ENCODE measurements around the gene TEX19. TPM values are rescaled to one million over a fixed set of nuclear protein-coding genes. Genes with fewer than 3 reads are reported as not detected.

TEX19 gene
- polyA plus RNA-seq, 2 of the 4 experiments (the other 2 are of a cell fraction): 0.43 to 0.50 TPM

- H3K27ac ChIP-seq: peak overlapping the region in 1 of 2 experiments; percentile 93; a peak in 4 of 6 replicates
- H3K4me3 ChIP-seq: peak overlapping the region; percentile 66; the same call in 1 of the 3 replicates
- CTCF ChIA-PET: interaction anchor here (1.4 to 15.6 kb wide), 7 partner anchors 9 to 126 kb away, joined by 4 to 343 read pairs (median 52); no protein-coding TSS in a partner anchor
- FAIRE-seq (no peak), DNase-seq (ENCODE audit: low read depth in 1 of 2, low spot score in 1 of 2) (no peak), ATAC-seq (no peak)
- peaks cover 52% of the 10 kb centered on the region for H3K4me1 ChIP-seq
- TF ChIP-seq TP53 (CRISPR knock-in tag; IDR thresholded peaks at IDR 0.05) (no peak), CBX8 (IDR thresholded peaks at IDR 0.05) (no peak), HOXA7 (CRISPR knock-in tag; IDR thresholded peaks at IDR 0.05) (no peak), ELK1 (IDR thresholded peaks at IDR 0.05; ENCODE audit: low read depth, low read length) (no peak), NR3C1 (IDR thresholded peaks at IDR 0.05) (no peak), HEYL (CRISPR knock-in tag; IDR thresholded peaks at IDR 0.05) (no peak), CHD4 (IDR thresholded peaks at IDR 0.05; ENCODE audit: borderline replicate concordance) (no peak)
- H3K9me3 ChIP-seq: no peaks in the 10 kb centered on the region
- peak overlapping the region; percentile 98 for H3K4me2 ChIP-seq
- POLR2A ChIA-PET: no interaction called here
- WGBS (ENCODE audit: missing lambda C conversion rate): 90% methylated on average over 25 of the region's 25 CpGs
These were observed 27.6 kb upstream of the TEX19 start for GRCh38 chr17:82331345-82331939.

DNA sequence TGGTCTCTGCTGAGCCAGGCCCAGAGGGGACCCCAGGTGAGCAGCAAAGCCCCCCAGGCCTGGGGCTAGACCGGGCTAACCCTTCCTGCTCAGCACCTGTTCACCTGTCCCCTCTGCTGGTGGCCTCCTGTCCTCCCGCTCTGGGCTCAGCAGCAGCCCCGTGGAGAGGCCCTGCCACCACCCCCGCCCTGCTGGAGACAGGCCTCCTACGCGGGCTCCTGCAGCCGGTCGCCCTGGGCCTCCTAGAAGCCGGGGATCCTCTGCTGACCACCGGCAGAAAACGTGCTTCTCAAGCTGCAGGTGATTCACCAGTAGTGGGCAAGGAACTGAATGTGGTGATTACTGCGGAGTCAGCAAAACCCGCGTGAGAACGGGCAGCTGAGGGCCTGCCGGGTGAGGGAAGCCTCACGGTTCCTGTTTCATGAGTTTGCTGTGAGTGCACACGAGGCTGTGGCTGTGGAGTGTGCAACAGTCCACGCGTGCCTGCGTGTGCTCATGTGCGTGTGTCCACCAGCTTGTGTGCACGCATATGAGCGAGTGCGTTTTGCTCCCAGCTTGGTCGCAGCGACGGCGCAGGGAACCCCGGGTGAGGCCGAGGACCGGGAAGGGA is 26.3 kb upstream of the TEX19 start:
- CTCF ChIA-PET: interaction anchor here (1.3 to 15.6 kb wide), 6 partner anchors 11 to 93 kb away, joined by 3 to 343 read pairs (median 56); no protein-coding TSS in a partner anchor
- H3K27ac ChIP-seq: peak overlapping the region; percentile 89 to 93
- H3K4me3 ChIP-seq: peak overlapping the region; percentile 66
- POLR2A ChIA-PET: interaction anchor here (1.2 kb wide), 1 partner anchor 35 kb away, joined by 3 read pairs; no protein-coding TSS in a partner anchor
- ATAC-seq (peak; percentile 37 to 46), DNase-seq (ENCODE audit: low read depth in 1 of 2, low spot score in 1 of 2) (peak; percentile 58 to 69), FAIRE-seq (no peak)
- WGBS (ENCODE audit: missing lambda C conversion rate): 55% methylated on average over 22 of the region's 32 CpGs
- peaks cover 55% of the 10 kb centered on the region for H3K4me1 ChIP-seq
- H3K4me2 ChIP-seq: peak overlapping the region; percentile 98
- TF ChIP-seq MYC (IDR thresholded peaks at IDR 0.05; ENCODE audit: borderline replicate concordance, low read length): peak; percentile 50; the same call in 1 of the 2 replicates
- TF ChIP-seq MAFK (IDR thresholded peaks at IDR 0.05; ENCODE audit: partially characterized antibody): peak; percentile 100
- TF ChIP-seq ZSCAN20 (CRISPR knock-in tag; IDR thresholded peaks at IDR 0.05): no peak
- TF ChIP-seq, protein P1, sequence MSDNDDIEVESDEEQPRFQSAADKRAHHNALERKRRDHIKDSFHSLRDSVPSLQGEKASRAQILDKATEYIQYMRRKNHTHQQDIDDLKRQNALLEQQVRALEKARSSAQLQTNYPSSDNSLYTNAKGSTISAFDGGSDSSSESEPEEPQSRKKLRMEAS (IDR thresholded peaks at IDR 0.05): peak; percentile 48; the same call in 1 of the 2 replicates
- peak; percentile 24; the same call in 1 of the 2 replicates for TF ChIP-seq PHF8 (IDR thresholded peaks at IDR 0.05; ENCODE audit: borderline replicate concordance, low read depth)
- no peak for TF ChIP-seq GATA3 (IDR thresholded peaks at IDR 0.05; ENCODE audit: borderline replicate concordance)
- no peaks in the 10 kb centered on the region for H3K9me3 ChIP-seq

DNA sequence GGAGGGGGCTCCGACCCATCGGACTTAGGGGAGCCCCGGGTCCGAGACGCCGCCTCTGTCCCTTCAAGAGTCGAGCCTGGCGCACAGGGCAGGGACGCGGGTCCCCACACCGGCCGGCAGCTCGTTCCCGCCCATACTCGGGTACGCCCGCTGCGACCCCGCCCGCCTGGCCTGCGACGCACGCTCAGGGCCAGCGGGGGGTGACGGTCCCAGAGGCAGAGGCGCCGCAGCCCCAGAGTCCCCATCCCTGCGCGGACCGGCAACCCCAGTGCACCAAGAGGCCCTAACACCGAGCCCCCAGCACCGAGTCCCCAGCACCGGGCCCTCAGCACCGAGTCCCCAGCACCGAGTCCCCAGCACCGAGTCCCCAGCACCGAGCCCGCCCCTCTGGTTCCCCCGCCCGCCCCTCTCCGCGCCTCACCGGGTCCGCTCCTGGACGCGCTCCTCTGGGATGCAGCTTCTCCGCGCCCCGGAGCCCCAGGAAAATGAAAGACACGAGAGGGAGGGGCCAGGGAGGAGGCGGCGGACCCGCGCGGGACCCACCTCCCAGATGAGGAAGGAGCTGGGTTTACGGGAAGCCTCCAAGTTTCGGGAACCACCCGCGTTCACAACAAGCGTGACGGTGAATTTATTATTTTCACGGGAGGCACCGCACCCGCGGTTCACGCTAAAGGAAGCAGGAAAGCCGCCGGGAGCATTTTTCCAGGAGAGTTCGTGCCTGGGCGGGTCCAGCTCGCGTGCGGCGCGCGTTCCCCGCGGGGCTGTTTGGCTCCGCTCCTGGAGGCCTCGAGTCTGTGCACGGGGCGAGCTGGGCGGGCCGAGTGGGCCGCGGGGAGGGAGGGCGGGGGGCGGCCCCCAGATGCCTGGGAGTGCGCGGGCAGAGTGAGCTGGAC is 25.5 kb upstream of the TEX19 start, which contains the start of gene SECTM1:
TSS of gene SECTM1 (minus strand) at position 488 of the 893 bp plus-strand sequence. CDS start 6,526 bp downstream, outside the sequence.
- 86% methylated on average over 71 of the region's 90 CpGs for WGBS (ENCODE audit: missing lambda C conversion rate)
- POLR2A ChIA-PET: interaction anchor here (1.2 kb wide), 1 partner anchor 35 kb away, joined by 3 read pairs; no protein-coding TSS in a partner anchor

GRCh38 chr17:82334204-82334621 is 24.8 kb upstream of the TEX19 start:
- DNase-seq (ENCODE audit: low read depth in 1 of 2, low spot score in 1 of 2) (no peak), FAIRE-seq (no peak), ATAC-seq (no peak)
- peak overlapping the region in 1 of 2 experiments; percentile 93; a peak in 3 of 6 replicates for H3K27ac ChIP-seq
- TF ChIP-seq TFCP2L1 (CRISPR knock-in tag; IDR thresholded peaks at IDR 0.05) (no peak), EHF (CRISPR knock-in tag; IDR thresholded peaks at IDR 0.05) (no peak), CHD4 (IDR thresholded peaks at IDR 0.05; ENCODE audit: borderline replicate concordance) (no peak), POLR2AphosphoS2 (conservative IDR thresholded peaks at IDR 0.05; ENCODE audit: low read length) (no peak)
- no peaks in the 10 kb centered on the region for H3K9me3 ChIP-seq
- POLR2A ChIA-PET: no interaction called here
- H3K4me3 ChIP-seq: no peak overlapping the region
- CTCF ChIA-PET: interaction anchor here (0.6 to 15.6 kb wide), 8 partner anchors 9 to 95 kb away, joined by 3 to 343 read pairs (median 28); no protein-coding TSS in a partner anchor
- H3K4me1 ChIP-seq: peaks cover 55% of the 10 kb centered on the region
- 92% methylated on average over 24 of the region's 25 CpGs for WGBS (ENCODE audit: missing lambda C conversion rate)
- H3K4me2 ChIP-seq: peak overlapping the region; percentile 98

More for the DNA sequence above, 25.5 kb upstream of the TEX19 start, which contains the start of gene SECTM1:
- DNase-seq (ENCODE audit: low read depth in 1 of 2, low spot score in 1 of 2) (no peak), ATAC-seq (0 out of 6 replicates have a peak, but pooled peaks of 1 of the 2 experiments have one; percentile 2), FAIRE-seq (no peak)
- H3K4me2 ChIP-seq: peak within 1 kb of the TSS; percentile 98
- H3K9me3 ChIP-seq: no peaks in the 10 kb centered on the region
- H3K27ac ChIP-seq: peak within 1 kb of the TSS; percentile 89 to 93
- CTCF ChIA-PET: interaction anchor here (0.9 to 15.6 kb wide), 8 partner anchors 8 to 94 kb away, joined by 3 to 343 read pairs (median 28); no protein-coding TSS in a partner anchor
- no peak for TF ChIP-seq RNF2 (IDR thresholded peaks at IDR 0.05; ENCODE audit: borderline replicate concordance, low read depth)
- H3K4me3 ChIP-seq: peak within 1 kb of the TSS; percentile 66
- H3K4me1 ChIP-seq: peaks cover 57% of the 10 kb centered on the region

All from A549 (cell line).